ENCODE measurements around the gene NIPAL4.
"Not testable (repeated sequence)": the region's sequence is repeated elsewhere in the genome, so short reads cannot be mapped to it uniquely, and the experiment has no call there.

NIPAL4 gene

GRCh38 chr5:157463621-157464518 lies 3.9 kb downstream of the NIPAL4 start:
- DNase-seq = no peak

GRCh38 chr5:157464519-157465171 lies 4.6 kb downstream of the NIPAL4 start:
- DNase-seq = no peak

GRCh38 chr5:157468293-157468965 lies 8.4 kb downstream of the NIPAL4 start:
- DNase-seq = no peak

- DNase-seq = no peak
Observed at GRCh38 chr5:157469073-157469472, 9.1 kb downstream of the NIPAL4 start.

- DNase-seq = no peak
Observed at GRCh38 chr5:157469687-157470086, 9.7 kb downstream of the NIPAL4 start.

- no peak for DNase-seq
Observed at GRCh38 chr5:157470631-157471030, 10.6 kb downstream of the NIPAL4 start.

- DNase-seq = no peak
Observed at GRCh38 chr5:157471709-157472108, 11.7 kb downstream of the NIPAL4 start.

GRCh38 chr5:157473383-157474320 lies 13.6 kb downstream of the NIPAL4 start:
- no peak for DNase-seq

GRCh38 chr5:157475432-157475831 lies 15.4 kb downstream of the NIPAL4 start:
- no peak for DNase-seq

- DNase-seq = peak; percentile 64
Observed at GRCh38 chr5:157476702-157477408, 16.8 kb downstream of the NIPAL4 start.

- no peak for DNase-seq
Observed at GRCh38 chr5:157477814-157478494, 17.9 kb downstream of the NIPAL4 start.

- no peak for DNase-seq
Observed at GRCh38 chr5:157478726-157479125, 18.7 kb downstream of the NIPAL4 start.

- no peak for DNase-seq
Observed at GRCh38 chr5:157479166-157479565, 19.2 kb downstream of the NIPAL4 start.

- no peak for DNase-seq
Observed at GRCh38 chr5:157479612-157480510, 19.8 kb downstream of the NIPAL4 start.

GRCh38 chr5:157481265-157481664 lies 21.3 kb downstream of the NIPAL4 start:
- no peak for DNase-seq

GRCh38 chr5:157481666-157482065 lies 21.7 kb downstream of the NIPAL4 start:
- no peak for DNase-seq

- not testable (repeated sequence) for DNase-seq
Observed at GRCh38 chr5:157482702-157483101, 22.7 kb downstream of the NIPAL4 start.

- no peak for DNase-seq
Observed at GRCh38 chr5:157484768-157485167, 24.8 kb downstream of the NIPAL4 start.

- no peak for DNase-seq
Observed at GRCh38 chr5:157485340-157485739, 25.3 kb downstream of the NIPAL4 start.

- DNase-seq = no peak
Observed at GRCh38 chr5:157485811-157486210, 25.8 kb downstream of the NIPAL4 start.
